NCI-H748 (cell line): Measurements from ENCODE around the gene MIR17HG.

Source experiments
- DNase-seq: peaks from one replicate; lab custom pipeline; 2025; ENCODE audit not compliant: unreplicated experiment; lab: John Stamatoyannopoulos, UW

The MIR17HG gene

DNA sequence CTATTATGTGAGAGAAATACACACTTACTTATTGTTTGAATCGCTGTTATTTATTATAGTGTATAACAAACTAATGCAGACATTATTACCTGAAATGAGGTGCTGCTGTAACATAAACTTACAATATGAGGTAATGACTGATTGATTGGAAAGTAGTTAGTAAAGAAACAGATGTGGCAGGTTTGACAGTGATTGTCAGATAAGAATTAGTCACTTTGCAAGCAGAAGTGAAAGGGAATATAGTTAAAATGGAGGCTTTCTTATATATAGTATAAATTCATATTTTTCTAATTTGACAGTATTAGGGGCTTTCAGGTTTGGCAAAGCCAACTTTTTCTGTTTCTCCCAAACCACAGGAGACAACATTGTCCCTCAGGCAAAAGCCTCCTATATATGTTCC, 20.6 kb downstream of the MIR17HG start:
- DNase-seq, result no peak

DNA sequence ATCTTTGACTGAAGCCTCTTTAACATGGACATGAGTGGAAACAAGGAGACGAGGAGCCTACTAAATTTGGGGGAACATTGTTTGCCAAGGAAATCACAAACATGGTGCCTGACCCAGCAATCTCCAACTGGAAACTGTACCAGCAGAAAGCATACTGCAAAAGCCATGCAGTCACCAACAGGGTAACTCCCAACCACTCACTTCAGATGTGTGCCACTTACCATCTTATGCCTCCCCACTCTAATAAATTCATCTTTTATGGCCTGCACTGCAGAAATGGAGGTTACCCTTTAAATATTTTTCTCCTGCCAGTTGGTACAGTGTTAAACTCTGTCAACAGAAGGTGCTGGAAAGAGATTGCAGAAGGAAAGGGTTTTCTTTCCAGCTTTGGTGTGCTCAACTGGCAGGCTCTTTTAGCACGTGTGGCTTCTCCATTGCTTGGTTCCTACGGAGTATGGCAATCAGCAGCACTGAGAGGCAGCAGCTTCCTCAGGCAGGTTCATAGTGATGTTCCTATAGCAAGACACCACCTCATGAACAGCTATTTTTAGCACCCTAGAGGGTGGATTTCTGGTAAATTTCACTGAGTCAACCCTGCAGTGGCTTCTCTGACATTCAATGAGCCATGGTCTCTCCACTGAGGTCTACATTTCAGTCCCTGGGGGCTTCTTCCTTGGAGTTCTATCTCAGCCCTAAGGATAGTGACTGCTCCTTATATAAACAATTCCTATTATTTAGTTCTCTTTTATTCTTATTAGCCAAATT, 21.4 kb downstream of the MIR17HG start:
- no peak for DNase-seq

DNA sequence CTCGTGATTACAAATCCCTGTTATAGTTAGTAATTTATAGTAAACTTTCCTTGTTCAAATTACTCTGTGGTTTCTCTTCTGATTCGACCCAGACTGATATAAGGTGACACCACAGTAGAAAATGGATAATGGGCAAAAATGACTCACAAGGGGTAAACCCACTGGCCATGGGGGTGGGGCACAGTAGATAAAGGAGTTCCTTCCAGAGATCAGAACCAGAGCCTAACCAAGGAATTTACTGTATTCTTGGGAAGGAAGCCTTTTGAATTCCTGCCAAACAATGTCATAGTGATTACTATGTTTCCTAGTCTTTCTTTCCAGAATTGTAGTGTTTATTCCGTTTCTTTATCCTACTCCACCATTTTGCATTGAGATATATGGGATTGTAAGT, 21.9 kb downstream of the MIR17HG start:
- DNase-seq, result no peak

DNA sequence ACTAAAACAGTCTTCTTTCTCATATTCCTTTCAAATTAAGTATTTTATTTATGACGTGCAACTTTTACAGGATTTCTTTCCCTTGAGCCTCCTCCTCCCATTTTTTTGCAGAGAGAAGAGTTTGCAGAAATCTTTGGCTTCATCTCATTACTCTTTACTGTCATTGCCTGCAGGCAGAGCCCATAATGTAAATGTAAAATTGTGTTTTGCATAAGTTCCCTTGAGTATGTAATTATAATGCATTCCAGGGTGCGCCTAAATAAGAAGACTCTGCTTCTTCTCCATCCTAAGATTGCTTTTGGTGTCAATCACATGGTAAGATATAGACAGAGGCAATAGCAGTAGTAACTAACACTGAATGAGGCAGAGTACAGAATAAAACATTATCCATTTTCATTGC, 23.0 kb downstream of the MIR17HG start:
- DNase-seq, result no peak

DNA sequence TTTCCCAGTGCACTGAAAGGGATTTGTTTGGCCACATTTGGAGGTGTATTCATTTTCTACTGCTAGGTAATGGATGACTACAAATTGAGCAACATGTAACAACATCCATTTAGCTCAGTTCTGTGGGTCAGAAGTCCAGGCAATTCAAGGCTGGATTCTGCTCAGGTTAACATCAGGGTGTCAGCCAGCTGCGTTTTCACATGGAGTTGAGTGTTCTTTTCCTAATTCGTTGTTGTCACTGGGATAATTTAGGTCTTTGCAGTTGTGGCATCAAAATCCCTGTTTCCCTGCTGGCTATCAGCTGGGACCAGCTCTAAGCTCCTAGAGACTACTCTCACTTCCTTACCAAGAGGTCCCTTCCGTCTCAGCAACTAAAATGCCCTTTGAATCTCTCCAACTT, 25.4 kb downstream of the MIR17HG start:
- no peak for DNase-seq

DNA sequence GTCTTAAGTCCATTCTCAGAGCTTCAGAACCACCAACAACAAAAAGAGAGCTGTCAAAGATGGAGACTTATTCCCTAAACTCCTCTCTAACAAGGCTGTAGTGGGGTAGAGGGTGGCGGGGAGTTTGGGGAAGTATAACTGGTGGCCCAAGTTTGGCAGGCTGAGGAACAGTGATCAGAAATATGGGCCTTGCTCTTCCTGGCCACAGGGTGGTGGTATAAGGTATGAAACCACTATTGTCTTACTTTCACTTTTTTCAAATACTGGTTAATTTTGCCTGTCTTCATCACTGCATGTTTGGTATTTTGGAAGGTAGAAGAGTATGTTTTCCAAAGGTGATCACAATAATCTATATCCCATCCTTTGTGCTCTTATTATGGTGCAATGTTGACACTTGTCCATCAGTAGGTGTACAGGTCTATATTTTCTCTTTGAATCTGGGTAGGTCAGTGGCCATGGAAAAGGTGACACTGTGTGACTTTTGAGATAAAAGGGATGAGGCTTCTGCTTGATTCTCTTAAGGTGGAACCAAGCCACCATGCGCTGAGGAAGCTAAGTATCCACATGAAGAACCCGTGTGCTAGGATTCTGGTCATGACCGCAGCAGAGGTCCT, 27.7 kb downstream of the MIR17HG start:
- peak; percentile 21 for DNase-seq

DNA sequence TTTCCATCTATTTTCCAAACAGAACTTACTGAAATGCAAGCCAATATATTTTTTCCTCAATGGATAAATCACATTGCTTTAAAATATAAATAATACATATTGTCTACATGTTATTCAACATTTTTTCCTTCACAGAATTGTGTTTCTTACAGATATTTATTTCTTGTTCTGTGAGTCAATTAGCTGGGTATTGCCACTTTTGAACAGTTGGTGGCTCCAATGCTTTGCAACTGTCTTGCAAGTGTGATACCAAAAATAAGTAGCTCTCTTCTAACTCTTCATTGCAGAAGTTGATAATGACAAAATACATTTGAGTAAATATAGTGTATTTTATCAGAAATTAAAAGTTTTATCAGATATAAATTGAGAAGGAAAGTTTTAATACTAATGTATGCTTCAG, 33.9 kb downstream of the MIR17HG start:
- DNase-seq, result peak; percentile 42

DNA sequence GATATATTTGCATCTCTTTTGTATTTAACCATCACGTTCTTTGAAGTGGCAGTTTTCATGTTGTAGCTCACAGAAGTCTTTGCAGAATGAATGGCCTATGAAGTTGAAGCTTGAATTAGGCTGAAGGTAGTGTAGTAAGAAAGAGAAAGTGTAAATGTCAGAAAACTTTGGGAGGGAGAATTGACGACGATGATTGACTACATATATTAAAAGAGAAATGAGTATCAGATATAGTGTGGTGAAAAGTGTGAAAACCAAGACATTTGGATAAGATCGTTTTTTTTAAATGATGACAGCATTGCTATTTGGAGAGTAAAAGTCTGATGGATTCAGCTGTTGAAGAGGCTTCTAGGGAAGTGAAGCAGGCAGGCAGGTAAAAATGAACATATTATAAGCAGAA, 36.3 kb downstream of the MIR17HG start:
- no peak for DNase-seq

DNA sequence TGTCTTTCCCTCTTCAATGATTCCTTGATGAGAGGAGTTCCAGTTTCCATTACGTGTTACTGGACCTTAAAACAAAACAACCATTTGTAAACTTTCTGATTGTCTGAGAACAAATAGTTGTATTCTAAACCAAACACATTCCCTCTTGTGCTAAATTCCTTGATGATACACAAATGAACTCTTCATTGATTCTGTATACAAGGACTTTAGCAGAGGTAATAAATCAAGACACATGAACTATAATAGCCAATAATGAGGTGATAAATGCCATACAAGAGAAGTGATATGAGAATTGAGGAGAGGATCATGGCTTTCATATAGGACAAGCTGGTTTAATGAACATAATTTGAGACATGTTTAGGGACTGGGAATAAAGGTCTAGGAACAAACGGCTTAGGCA, 37.4 kb downstream of the MIR17HG start:
- no peak for DNase-seq

DNA sequence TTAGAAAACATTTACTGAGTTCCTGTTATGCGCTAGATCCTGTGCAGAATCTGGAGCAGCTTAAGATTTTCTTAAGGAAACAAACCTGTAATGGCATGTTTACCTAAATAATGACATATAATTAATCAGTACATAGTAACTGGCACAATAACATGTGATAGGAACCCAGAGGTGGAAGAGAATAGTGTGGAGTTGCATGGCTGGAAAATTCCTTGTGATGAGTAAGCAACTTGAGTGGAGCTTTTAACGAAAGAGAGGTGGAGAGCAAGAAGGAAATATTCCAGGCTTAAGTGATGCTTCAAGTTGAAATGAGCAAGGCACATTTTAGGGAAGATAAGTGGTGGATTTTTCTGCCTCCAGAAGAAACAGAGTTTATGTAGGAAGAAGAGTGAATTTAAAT, 41.7 kb downstream of the MIR17HG start:
- no peak for DNase-seq

DNA sequence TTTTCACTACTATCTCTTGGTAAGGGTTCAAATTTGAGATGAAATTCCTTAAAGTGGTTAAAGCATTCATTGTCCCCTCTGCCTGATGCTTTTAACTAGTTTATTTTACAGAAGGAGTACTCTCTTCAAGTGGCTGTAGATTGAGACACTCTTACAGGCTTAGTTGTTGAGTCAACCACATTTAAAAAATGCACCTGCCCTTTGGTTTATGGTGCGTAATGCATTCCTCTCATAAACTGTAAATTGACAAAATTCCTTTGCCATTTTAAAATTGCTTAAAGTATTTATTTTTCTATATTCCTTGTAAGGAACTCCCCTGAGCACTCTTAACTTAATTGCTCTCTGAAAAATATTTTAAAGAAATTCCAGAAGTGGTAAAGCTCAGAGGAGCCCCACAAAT, 50.1 kb downstream of the MIR17HG start:
- DNase-seq, result no peak

DNA sequence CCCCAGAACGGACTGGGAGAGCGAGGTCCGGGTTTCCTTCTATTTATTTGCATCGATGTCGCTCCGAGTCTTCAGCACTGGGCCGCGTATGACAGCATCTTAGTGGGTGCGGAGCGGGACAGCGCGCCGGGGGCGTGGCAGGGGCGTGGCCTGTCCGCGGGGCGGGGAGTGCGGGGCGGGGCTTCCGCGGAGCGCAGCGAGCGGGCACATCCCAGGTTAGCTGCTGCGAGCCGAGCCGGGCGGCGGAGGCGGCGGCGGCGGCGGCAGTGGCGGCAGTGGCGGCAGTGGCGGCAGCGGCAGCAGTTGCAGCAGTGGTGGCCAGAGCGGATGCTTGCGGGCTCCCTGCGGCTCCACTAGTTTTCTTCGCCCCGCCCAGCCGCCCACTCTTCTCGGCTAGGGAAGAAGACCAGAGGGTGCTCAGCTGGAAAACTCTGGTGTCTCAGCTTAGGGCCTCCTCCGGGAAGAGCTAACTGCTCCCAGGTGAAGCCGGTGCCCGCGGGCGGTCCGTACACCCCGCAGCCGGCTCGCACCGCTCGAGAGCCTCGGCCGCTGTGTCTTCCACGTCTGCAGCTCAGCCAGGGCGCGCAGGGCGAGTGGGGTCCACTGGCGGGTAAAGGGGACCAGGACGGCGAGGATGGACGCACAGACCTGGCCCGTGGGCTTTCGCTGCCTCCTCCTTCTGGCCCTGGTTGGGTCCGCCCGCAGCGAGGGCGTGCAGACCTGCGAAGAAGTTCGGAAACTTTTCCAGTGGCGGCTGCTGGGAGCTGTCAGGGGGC, 51.1 kb downstream of the MIR17HG start, which contains the start of gene GPC5:
Gene GPC5 (plus strand): TSS at position 209 of the 776 bp plus-strand sequence.
- peak; percentile 75 for DNase-seq

DNA sequence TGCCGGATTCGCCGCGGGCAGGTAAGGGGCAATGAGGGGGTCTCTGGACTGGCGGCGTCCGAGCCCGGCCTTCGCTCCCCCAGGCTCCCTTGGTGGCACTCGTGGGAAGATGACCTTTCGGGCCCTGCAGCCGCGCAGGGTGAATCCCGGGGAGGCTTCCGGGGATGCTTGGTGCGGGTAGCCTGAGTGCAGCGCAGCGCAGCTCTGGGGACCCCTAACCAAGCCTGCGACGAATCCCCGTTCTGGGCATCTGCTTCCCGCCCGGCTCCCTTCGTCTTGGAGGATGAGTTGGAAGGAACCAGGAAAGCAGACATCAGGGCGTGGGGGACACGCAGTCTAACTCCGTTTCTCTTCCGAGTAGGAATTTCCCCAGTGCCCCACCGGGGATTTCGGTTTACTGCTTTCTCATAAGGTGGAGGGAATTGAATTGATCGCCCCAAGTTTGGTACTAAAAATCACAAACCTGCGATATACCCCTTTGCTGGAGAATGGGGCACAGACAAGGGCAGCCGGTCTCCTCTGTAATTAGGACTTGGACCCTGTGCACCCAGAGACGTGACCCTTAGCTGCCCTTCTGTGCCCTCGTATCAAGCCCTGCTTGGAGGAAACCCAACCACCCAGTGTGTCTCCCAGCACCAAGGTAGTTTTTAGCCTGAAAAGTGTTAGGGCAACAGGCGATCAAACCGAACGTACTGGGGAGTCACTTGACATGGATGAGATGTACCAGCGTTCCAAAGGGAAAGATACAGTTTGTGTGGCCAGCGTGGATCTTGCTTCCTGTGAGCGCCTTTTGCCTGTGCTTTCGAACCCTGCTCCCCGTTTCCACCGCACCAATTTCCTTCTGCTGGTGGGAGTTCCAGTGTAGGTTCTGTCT, 51.9 kb downstream of the MIR17HG start:
- no peak for DNase-seq

DNA sequence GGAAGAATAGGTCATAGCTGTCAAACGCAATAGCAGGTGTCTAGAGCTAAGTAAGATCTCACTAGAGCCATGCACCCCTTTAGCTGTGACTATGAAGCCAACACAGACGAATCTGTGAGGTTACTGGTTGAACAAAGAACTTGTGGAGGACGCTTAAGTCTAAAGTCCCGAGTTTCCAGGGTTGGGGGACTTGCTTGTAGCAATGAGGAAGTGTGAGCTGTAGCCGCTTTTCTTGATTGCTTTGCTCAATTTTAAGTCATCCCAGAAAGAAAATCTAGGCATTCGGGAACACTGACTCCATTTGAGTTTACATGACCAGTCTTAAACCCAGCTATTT, 52.5 kb downstream of the MIR17HG start:
- no peak for DNase-seq

DNA sequence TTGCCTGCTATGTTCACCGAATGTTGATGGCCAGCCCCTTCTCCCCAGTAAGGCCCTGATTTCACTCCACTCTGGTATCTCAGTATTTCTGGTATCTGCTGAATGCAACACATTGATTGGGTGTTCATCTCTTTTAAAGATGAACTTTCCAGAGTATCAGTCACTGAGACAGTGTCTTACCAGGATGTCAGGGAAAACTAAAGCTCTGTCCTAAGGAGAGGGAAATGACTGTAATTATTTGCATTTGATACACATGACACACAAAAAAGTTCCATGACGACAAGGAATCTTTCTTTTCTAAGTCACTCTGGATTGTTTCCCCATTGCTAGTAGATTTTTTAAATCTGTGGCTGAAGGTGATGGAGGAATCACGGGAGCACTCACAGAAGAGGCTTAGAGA, 53.2 kb downstream of the MIR17HG start:
- no peak for DNase-seq

DNA sequence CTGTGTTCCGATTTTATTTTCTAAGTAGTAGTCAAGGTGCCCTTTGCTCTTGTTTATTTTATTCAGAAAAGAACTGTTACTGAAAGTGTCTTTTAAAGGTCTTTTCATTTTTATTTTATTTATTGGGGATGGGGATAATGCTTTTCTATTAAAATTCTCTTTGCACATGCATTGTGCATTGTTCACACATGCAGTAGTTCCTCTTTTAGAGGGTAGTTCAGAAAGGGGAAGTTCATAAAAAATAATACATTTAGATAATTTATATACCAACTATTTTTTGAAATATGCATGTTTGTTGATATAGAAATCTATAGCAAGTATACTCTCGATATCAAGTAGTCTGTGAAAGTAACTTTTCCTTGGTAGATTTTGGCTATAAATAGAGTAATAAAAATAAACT, 54.4 kb downstream of the MIR17HG start:
- DNase-seq, result no peak
